ENCODE results near the gene SAMD7.

- no peak for TF ChIP-seq EZH2 (IDR thresholded peaks at IDR 0.05; ENCODE audit: borderline replicate concordance, low read depth, low read length, severe bottlenecking)
- no peak for TF ChIP-seq CTCF (IDR thresholded peaks at IDR 0.05; ENCODE audit: borderline replicate concordance, extremely low read depth, low read length, poor library complexity, severe bottlenecking)
Observed at GRCh38 chr3:169914321-169914720, 2.9 kb downstream of the SAMD7 start.

All from DND-41 (cell line).